ENCODE results near the gene CDK19.

DNA sequence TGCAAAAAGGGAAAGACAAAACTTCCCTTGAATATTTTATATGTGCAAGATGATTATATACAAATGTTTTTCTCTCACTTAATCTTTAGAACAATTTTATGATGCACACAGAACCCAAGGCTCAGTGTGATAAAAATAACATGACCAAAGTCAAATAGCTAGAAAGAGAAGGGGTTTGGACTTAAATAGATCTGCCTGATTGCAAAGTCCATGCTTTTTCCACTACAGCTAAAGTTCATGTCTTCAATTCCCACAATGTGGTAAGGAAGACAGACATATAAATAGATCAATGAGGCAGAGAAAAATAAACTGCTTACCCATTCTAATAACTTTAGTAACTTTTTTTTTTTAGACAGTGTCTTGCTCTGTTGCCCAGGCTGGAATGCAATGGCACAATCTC lies 143.8 kb downstream of the CDK19 start:
- TF ChIP-seq, protein P1, sequence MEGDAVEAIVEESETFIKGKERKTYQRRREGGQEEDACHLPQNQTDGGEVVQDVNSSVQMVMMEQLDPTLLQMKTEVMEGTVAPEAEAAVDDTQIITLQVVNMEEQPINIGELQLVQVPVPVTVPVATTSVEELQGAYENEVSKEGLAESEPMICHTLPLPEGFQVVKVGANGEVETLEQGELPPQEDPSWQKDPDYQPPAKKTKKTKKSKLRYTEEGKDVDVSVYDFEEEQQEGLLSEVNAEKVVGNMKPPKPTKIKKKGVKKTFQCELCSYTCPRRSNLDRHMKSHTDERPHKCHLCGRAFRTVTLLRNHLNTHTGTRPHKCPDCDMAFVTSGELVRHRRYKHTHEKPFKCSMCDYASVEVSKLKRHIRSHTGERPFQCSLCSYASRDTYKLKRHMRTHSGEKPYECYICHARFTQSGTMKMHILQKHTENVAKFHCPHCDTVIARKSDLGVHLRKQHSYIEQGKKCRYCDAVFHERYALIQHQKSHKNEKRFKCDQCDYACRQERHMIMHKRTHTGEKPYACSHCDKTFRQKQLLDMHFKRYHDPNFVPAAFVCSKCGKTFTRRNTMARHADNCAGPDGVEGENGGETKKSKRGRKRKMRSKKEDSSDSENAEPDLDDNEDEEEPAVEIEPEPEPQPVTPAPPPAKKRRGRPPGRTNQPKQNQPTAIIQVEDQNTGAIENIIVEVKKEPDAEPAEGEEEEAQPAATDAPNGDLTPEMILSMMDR (IDR thresholded peaks at IDR 0.05; ENCODE audit: poor library complexity, severe bottlenecking) = no peak
- TF ChIP-seq RAD21 (conservative IDR thresholded peaks at IDR 0.05) (no peak), TAF1 (IDR thresholded peaks at IDR 0.05; ENCODE audit: low read depth) (no peak), POLR2AphosphoS5 (IDR thresholded peaks at IDR 0.05) (no peak), EP300 (conservative IDR thresholded peaks at IDR 0.05; ENCODE audit: poor library complexity, severe bottlenecking) (no peak), EZH2 (IDR thresholded peaks at IDR 0.05; ENCODE audit: borderline replicate concordance, insufficient read depth, low read length, poor library complexity, severe bottlenecking) (no peak), MXI1 (conservative IDR thresholded peaks at IDR 0.05; ENCODE audit: poor library complexity, severe bottlenecking) (no peak), SMC3 (conservative IDR thresholded peaks at IDR 0.05; ENCODE audit: poor library complexity) (no peak)

All from neural cell (in vitro differentiated cells).